ENCODE data around the gene PRKAR1B.
"Not testable (repeated sequence)": the region's sequence is repeated elsewhere in the genome, so short reads cannot be mapped to it uniquely, and the experiment has no call there.

The PRKAR1B gene

DNA sequence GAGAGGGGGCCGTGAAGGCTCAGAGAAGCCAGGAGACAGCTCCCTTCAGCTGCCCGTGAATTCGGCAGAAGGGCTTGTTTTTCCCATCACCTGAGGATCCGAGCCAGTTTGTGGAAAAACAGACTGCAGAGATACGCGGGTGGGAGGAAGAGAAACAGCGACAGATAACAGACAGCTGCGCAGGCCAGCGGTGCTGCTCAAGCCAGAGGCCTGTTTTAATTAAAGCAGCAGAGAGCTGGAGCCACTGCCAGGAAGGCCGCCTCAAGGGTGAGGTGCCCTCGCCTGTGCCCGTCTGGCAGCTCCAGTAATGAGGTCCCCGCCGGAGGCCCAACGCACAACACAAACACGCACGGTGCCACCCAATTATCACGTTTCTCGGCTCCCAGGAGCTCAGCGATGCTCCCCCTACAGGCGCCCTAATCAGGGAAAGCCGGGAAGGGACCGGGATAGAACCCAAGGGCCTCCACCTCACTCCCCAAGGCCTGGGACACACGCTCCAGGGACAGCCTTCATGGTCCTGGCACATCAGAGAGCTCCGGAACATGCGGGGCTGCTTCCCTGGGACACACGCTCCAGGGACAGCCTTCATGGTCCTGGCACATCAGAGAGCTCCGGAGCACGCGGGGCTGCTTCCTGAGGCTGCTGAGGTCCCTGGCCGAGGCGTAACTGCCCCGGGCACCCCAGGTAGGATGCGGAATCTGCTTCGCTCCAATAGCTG lies 61.2 kb downstream of the PRKAR1B start:
- no peak for DNase-seq

DNA sequence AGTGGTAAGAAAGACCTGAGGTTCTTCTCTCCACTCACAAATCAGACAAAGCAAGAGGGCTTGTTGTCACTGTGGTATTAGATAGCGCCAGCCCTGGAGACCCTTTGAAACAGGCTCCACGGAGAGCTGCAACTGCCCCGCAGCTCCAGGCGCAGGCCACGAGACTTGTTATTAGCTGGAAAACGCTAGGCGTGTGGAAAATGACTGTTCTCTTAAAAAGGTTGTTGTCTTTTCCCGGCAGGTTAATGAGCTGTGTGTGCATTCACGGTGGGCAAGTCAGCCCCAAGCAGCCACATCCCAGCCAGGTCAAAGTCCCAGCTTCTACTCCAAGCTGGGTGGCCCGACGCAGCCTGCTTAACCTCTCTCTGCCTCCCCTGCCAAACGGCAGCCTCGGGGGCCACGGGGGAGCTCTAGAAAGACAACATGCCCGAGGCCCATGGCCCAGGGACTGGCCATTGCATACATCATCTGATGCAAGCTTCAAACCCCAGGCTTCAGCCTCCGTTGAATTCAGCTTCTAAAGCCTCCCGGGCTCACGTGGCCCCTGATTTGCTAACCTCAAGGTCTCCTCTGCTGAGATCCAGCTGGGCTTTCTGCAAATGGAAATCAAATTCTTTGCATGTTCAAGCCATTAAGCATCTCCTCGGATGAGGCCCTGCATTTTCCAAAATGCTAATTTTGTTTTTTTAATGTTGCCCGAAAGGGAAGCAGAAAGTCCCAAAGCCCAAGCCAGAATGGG lies 61.9 kb downstream of the PRKAR1B start:
- DNase-seq = no peak

DNA sequence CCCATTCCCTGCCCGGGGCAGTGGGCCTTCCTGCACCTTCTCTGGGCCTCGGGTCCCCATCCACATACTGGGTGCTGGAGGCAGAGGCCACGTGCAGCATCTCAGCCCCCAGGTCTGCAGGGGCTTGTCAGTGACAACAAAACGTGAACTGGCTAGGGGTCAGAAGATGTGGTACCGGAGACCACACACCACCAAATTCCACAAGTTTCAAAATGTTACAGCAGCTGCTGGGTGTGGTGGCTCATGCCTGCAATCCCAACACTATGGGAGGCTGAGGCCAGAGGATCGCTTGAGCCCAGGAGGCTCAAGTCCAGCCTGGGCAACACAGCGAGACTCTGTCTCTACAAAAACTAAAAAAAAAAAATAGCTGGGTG lies 62.7 kb downstream of the PRKAR1B start:
- DNase-seq = no peak

DNA sequence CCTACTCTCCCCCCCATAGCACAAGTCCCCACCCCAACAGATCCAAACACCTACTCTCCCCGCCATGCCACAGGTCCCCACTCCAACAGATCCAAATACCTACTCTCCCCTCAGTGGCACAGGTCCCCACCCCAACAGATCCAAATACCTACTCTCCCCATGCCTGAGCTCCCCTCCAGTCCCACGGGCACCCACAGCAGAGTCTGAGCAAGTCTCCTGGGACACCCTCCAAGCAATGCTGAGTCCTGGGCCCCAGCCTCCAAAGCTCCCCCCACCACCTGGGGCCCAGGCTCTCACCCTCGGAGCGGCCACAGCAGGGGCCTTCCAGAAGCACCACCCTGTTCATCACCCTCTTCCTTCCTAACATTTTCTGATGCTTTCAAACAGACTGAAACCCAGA lies 64.5 kb downstream of the PRKAR1B start:
- no peak for DNase-seq

DNA sequence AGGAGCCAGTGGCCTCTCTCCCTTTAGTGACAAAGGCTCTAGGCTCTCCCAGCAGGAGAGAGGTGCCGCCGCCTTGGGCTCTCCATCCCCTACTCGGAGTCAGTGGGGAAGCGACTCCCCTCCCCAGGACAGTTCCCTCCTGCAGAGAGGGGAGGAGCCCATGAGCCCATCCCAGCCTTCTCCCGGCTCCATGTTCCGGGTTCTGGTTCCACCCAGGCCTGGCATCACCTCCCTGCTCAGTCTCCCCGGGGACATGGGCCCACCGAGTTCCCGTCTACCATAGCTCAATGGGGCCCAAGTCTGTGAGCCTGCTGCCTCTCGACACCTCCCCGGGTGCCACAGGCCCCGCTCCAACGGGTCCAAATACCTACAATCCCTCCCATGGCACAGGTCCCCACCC lies 67.1 kb downstream of the PRKAR1B start:
- DNase-seq = no peak

DNA sequence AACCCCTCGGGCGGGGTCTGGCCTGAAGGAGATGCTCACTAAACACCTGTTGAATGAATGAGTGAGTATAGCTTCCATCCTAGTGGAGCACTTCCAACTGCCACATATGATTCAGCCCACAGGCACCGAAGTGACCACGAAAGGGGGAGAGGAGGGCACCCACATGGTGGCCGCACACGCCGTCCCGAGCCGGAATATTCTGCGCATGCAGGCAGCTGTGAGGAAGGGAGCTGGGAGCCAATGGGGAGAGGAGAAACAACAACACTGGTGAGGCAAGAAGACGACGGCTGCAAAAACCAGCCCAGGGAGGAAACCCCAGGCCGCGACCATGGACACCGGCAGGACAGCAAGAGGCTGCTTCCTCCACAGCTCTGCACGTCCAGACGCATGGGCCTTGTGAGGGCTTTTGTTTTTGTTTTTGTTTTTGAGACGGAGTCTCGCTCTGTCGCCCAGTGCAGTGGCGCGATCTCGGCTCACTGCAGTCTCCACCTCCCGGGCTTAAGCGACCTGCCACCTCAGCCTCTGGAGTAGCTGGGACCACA lies 67.7 kb downstream of the PRKAR1B start:
- DNase-seq = no peak

DNA sequence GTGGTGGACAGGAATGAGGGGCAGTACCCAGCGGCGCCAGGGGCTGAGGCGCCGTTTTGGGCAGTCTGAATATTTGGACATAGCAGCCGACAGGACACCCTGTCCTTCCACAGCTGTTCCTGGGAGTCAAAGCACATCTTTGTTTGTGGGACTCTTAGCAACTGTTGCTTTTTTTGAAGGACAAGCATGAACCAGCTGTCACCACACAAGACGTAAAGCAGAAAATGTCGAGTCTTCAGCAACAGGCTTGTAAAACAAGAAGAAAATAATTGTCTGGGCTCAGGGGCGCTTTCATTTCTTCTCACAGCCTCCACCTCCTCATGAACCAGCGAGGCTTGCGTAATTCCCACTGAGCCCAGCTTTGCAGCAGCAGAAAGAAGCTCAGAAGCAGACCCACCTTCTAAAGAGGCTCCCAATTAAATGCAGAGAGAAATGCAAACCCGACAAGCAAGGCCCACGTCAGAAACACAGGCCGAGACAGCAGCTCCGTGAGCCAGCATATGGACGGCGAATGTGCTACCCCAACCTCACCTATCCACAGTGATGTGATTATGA lies 69.4 kb downstream of the PRKAR1B start:
- DNase-seq = no peak

DNA sequence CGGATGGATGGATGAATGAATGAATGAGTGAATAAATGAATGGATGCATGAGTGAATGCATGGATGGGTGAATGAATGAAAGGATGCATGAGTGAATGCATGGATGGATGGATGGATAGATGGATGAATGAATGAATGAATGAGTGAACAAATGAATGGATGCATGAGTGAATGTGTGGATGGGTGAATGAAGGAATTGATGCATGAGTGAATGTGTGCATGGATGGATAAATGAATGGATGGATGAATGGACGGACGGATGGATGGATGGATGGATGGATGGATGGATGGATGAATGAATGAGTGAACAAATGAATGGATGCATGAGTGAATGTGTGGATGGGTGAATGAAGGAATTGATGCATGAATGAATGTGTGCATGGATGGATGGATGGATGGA lies 70.1 kb downstream of the PRKAR1B start:
- not testable (repeated sequence) for DNase-seq

DNA sequence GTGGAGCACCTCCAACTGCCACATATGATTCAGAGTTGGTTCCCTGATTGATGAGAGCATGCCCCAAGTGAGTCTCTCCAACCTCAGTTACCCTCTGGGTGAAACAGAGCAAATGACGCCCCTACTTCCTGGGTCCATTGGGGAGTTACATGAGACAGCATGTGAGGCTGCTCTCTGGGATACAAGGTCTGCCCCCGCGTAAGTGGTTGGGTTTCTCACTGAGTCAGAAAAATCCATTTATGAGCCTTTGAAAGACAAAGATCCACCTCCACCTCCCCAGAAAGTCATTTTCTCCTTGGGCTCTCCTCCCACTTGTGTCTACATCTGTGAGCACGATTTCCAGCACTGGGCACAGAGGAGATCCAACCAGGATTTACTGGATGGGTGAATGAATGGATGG lies 71.3 kb downstream of the PRKAR1B start:
- no peak for DNase-seq

DNA sequence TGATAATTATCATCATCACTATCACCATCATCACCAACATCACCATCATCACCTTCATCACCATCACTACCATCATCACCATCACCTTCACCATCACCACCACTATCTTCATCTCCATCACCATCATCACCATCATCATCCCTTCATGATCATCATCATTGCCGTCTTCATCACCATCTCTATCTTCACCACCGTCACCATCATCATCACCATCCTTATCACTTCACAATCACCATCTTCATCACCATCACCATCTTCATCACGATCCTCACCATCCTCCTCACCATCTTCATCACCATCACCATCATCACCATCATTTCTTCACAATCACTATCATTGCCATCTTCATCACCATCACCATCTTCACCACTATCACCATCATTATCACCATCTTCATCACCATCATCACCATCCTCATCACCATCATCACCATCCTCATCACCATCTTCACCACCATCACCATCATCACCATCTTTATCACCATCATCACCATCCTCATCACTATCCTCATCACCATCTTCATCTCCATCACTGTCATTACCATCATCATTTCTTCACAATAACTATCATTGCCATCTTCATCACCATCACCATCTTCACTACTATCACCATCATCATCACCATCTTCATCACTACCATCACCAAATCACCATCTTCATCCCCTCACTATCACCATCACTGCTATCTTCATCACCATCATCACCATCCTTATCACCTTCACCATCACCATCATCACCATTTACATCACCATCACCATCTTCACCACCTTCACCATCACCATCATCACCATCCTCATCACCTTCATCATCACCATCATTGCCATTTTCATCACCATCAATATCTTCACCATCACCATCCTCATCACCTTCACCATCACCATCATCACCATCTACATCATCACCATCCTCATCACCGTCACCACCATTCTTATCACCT lies 73.0 kb downstream of the PRKAR1B start:
- DNase-seq = no peak

DNA sequence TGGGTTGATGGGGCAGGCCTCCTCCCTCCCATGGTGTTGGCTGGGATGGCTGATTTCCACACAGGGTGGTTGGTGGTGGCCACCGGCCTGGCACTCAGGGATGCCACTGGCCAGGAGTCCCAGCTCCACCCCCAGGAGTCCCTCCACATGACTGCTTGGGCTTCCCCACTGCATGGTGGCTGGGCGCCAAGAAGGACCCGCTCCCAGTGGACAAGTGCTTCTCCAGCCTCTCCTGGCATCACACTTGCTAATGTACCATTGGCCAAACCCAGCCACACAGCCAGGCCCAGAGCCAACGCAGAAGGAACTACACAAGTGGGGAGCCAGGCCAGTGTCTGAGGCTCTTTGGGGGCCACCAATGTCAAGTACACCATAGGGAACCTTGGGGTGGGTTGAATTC lies 74.2 kb downstream of the PRKAR1B start:
- DNase-seq = no peak

DNA sequence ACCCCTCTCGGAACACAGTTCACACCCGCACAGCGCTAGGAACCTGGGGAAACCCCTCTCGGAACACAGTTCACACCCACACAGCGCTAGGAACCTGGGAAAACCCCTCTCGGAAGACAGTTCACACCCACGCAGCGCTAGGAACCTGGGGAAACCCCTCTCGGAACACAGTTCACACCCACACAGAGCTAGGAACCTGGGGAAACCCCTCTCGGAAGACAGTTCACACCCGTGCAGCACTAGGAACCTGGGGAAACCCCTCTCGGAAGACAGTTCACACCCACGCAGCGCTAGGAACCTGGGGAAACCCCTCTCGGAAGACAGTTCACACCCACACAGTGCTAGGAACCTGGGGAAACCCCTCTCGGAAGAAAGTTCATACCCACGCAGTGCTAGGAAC lies 74.9 kb downstream of the PRKAR1B start:
- DNase-seq = not testable (repeated sequence)

DNA sequence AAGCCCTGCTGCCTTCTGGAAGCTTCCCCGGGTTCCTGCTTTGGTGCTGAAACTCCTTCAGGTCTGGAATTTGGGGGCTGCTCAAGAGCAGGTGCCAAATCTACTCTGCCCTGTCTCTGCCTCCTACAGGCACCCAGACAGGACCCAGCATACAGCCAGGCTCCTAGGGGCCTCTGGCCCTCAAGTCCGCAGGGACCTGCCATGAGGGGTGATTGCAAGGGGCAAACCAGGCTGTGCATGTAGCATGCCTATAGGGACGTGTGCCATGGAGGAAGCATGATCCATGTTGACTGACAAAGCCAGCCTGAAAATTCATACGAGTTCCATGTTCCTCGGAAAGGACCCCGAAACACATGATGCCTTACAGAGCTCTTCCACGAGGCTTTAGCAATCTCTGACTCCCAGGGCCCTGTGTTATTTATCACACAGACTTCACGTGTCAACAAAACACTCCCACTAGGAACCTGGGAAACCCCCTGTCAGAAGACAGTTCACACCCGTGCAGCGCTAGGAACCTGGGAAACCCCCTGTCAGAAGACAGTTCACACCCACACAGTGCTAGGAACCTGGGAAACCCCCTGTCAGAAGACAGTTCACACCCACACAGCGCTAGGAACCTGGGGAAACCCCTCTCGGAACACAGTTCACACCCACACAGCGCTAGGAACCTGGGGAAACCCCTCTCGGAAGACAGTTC lies 75.9 kb downstream of the PRKAR1B start:
- DNase-seq = no peak

DNA sequence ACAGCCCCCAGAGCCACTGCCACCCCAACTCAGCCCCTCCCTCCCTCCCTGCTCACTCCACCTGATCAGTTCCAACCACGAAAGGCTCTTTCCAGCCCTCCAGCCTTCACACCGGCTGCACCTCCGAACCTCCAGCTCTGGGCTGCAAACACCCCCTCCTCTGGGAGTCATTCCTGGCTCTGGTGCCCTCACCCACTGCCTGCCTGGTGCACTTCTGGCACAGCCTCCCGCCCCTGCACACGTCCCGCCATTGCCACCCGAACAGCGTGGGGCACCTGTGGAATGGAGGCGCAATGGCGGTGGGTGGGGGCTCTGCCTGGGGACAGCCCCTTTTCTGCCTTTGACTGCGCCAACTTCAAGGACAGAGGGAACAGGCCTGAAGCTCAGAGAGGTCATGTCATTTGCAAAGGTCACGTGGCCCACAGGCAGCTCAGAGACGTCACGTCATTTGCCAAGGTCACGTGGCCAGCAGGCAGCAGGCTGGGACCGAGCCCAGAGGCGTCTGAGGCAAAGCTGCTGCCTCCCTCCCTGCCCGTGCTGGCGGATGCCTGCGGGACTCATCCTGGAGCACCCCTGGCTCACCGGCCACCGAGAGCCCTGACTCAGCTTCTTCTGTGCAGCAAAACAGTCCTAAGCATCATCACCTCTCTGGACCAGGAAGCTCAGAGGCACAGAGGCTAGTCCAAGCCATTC lies 76.6 kb downstream of the PRKAR1B start:
- no peak for DNase-seq

DNA sequence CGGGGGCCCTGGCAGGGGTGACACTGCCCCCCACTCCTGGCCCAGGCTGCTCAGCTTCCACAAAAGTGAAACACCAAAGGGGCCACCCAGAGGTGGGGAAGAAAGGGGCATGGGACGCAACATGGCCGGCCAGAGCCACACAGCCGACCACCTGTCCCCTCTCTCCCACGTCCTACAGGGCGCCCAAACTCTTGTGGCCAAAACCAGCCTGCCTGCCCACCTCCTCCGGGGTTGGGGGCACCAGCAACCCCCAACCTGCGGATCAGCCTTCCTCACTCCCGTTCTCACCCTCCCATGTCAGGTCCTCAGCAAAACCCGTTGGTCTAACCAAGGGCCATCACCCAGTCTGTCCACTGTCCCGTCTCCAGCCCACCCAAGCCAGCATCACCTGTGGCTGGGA lies 80.1 kb downstream of the PRKAR1B start:
- no peak for DNase-seq

DNA sequence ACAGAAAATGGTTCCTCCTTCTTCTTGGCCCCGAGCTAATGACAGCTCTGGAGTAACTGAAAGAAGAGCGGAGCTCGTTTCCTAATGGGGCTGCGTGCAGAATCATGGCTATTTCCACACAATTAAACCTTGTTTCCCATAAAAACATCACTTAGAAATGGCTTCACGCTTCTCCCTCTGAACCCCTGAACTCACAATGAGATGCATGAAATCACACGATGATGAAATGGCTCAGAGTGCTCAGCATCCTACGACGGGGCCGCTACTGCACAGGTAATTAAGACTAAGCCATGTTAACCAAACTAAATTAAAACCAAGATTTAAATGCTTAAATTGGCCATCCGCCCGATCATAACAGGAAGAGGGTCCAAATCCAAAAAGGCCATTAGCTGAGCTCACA lies 80.6 kb downstream of the PRKAR1B start:
- DNase-seq = no peak

DNA sequence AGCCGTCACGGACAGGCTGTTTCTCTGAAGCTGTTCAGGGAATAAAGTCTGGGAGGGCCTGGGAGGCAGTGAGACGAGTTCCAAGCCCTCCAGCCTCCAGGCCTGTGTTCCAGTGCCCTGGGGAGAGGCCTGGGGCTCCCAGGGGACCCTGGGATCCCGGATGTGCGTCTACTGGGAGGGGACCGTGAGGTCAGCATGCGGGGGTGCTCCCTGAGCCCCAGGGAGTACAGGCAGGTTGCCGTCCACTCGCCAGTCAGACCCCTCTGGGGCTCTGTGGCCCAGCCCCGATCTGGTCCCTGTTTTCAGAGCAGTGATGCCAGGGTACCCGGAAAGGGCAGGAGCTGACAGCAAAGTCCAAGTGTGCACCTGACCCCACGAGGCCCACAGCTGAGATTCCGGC lies 81.5 kb downstream of the PRKAR1B start:
- no peak for DNase-seq

DNA sequence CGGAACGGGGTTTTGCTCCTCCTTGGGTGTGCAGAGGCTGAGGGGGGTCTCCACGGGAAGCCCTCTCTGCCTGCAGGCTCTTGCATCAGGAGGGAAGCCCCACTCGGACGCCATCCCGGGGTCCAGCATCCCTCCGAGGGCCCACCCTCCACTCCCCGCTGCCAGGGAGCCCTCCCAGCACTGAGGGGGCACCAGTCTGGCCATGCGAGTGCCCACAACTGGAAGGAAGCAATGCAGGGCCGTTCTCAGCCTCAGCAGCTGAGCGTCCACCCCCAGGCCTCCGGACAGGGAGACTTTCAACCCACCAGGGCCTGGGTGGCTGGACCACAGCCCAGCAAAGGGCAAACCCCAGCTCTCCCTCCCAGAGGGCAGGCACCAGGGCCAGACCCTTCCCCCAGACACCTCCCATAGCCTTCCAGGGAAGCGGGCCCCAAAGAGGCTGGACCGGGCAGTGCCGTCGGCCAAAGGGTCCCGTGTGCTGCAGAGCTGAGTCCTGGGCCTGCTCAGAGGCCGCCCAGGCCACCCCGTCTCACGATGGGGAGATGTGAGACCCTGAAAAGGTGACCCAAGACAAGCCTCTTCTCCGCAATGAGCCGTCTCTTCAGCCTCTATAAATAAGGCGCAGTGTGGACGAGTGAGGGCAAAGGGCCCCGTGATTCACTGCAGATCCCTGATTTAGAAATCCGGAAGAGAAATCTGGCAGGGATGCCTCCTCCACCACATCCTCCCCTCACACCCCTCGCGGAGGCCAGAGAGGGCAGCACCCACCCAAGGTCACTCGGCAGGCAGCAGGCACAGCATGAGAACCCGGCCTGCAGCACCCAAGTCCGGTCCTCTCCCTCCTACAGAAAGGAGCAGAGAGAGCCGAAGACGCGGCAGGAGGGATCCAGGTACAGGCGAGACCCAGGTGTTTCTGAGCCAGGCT lies 82.4 kb downstream of the PRKAR1B start:
- no peak for DNase-seq

DNA sequence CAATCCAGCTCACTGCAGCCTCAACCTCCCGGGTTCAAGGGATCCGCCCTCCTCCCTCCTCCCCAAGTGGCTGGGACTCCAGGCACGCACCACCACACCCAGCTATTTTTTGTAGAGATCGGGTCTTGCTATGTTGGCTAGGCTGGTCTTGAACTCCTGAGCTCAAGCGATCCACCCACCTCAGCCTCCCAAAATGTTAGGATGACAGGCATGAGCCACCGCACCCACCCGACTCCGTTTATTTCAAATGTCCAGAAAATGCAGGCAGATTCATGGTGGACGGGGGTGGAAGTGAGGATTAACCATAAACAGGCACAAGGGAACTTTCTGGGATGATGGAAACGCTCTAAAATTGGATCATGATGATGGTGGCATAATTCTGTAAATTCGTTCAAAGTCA lies 85.1 kb downstream of the PRKAR1B start:
- DNase-seq = no peak

DNA sequence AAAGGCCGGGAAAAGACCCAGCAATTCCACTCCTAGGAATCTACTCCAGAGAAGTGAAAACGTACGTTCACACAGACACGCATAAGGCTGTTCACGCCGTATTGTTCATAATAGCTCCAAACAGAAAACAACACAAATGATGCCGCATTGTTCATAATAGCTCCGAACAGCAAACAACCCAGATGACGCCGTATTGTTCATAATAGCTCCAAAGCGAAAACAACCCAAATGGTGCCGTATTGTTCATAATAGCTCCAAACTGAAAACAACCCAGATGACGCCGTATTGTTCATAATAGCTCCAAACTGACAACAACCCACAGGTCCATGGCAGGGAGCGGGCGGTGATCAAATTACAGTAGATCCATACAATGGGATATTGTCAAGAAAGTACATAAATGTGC lies 85.8 kb downstream of the PRKAR1B start:
- no peak for DNase-seq

All from stimulated activated CD4-positive, alpha-beta T cell treated with anti-CD3 and anti-CD28 coated beads, Interleukin-2, amount 100 ng/mL, for 48 hours (primary cell).